ENCODE data around the gene MT1H. TPM values are rescaled to one million over a fixed set of nuclear protein-coding genes. Genes with fewer than 3 reads are reported as not detected.

MT1H gene
- total and polyA plus RNA-seq, 2 of the 13 experiments (the other 11 are each of a cell fraction or from before 2014, with no cell fraction given): 0.60 TPM; not detected in 1

DNA sequence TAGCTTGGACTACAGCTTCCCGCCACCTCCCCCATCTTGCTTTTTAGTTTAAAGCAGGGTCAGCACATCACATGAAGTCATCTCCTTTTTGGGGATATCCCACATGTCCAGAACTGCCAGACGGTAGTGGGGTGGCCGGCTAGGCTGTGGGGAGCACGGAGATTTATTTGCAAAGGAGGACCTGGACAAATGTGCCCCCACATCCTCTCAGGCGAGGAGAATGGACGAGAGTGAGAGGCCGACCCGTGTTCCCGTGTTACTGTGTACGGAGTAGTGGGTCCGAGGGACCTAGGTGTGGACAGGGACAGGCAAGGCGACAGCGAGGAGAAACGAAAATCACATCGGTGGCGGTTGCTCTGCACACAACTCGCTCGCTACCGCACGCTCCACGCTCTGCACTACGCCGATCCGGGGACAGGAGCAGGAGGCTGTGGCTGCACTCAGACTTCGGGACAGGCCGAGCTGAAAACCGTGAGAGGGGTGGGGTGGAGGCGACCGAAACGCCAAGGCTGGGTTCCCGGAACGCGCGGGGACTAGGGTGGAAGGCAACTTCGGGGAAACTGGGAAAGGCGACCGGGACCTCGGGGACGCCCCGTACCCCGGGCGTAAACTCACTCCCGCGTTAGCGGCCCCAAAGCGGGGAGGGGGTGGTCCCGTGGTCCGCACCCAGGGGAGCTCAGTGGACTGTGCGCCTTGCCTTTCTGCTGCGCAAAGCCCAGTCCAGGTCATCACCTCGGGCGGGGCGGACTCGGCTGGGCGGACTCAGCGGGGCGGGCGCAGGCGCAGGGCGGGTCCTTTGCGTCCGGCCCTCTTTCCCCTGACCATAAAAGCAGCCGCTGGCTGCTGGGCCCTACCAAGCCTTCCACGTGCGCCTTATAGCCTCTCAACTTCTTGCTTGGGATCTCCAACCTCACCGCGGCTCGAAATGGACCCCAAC lies 31.5 kb upstream of the MT1H start, which contains the start of gene MT1A (continued):
- TF ChIP-seq, protein P1, sequence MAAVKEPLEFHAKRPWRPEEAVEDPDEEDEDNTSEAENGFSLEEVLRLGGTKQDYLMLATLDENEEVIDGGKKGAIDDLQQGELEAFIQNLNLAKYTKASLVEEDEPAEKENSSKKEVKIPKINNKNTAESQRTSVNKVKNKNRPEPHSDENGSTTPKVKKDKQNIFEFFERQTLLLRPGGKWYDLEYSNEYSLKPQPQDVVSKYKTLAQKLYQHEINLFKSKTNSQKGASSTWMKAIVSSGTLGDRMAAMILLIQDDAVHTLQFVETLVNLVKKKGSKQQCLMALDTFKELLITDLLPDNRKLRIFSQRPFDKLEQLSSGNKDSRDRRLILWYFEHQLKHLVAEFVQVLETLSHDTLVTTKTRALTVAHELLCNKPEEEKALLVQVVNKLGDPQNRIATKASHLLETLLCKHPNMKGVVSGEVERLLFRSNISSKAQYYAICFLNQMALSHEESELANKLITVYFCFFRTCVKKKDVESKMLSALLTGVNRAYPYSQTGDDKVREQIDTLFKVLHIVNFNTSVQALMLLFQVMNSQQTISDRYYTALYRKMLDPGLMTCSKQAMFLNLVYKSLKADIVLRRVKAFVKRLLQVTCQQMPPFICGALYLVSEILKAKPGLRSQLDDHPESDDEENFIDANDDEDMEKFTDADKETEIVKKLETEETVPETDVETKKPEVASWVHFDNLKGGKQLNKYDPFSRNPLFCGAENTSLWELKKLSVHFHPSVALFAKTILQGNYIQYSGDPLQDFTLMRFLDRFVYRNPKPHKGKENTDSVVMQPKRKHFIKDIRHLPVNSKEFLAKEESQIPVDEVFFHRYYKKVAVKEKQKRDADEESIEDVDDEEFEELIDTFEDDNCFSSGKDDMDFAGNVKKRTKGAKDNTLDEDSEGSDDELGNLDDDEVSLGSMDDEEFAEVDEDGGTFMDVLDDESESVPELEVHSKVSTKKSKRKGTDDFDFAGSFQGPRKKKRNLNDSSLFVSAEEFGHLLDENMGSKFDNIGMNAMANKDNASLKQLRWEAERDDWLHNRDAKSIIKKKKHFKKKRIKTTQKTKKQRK (IDR thresholded peaks at IDR 0.05; ENCODE audit: low read length): no peak
- TF ChIP-seq NR2F6 (IDR thresholded peaks at IDR 0.05) (no peak), NR2F6 (CRISPR knock-in tag; IDR thresholded peaks at IDR 0.05) (peak; percentile 77), YEATS2 (CRISPR knock-in tag; IDR thresholded peaks at IDR 0.05; ENCODE audit: borderline replicate concordance) (no peak), DR1 (CRISPR knock-in tag; IDR thresholded peaks at IDR 0.05) (peak; percentile 52; the same call in 1 of the 2 replicates), PAF1 (CRISPR knock-in tag; IDR thresholded peaks at IDR 0.05) (no peak), TAF15 (IDR thresholded peaks at IDR 0.05; ENCODE audit: low read depth, low read length, poor library complexity, severe bottlenecking) (no peak), ZNF441 (CRISPR knock-in tag; IDR thresholded peaks at IDR 0.05; ENCODE audit: borderline replicate concordance) (peak; percentile 31; the same call in 1 of the 2 replicates), FOXA1 (IDR thresholded peaks at IDR 0.05) (no peak), FOXA1 (CRISPR knock-in tag; IDR thresholded peaks at IDR 0.05) (no peak), HIVEP1 (CRISPR knock-in tag; IDR thresholded peaks at IDR 0.05) (0 out of 2 replicates have a peak, but pooled peaks have one; percentile 28), FOSL2 (CRISPR knock-in tag; IDR thresholded peaks at IDR 0.05) (0 out of 2 replicates have a peak, but pooled peaks have one; percentile 17), ZNF33B (CRISPR knock-in tag; IDR thresholded peaks at IDR 0.05) (no peak), KDM5B (CRISPR knock-in tag; IDR thresholded peaks at IDR 0.05; ENCODE audit: borderline replicate concordance) (peak; percentile 62), ZBTB7B (CRISPR knock-in tag; IDR thresholded peaks at IDR 0.05) (peak; percentile 74; the same call in 1 of the 2 replicates)
- TF ChIP-seq, protein P2, sequence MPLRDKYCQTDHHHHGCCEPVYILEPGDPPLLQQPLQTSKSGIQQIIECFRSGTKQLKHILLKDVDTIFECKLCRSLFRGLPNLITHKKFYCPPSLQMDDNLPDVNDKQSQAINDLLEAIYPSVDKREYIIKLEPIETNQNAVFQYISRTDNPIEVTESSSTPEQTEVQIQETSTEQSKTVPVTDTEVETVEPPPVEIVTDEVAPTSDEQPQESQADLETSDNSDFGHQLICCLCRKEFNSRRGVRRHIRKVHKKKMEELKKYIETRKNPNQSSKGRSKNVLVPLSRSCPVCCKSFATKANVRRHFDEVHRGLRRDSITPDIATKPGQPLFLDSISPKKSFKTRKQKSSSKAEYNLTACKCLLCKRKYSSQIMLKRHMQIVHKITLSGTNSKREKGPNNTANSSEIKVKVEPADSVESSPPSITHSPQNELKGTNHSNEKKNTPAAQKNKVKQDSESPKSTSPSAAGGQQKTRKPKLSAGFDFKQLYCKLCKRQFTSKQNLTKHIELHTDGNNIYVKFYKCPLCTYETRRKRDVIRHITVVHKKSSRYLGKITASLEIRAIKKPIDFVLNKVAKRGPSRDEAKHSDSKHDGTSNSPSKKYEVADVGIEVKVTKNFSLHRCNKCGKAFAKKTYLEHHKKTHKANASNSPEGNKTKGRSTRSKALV (CRISPR knock-in tag; IDR thresholded peaks at IDR 0.05): peak; percentile 98
- TF ChIP-seq, protein P3, sequence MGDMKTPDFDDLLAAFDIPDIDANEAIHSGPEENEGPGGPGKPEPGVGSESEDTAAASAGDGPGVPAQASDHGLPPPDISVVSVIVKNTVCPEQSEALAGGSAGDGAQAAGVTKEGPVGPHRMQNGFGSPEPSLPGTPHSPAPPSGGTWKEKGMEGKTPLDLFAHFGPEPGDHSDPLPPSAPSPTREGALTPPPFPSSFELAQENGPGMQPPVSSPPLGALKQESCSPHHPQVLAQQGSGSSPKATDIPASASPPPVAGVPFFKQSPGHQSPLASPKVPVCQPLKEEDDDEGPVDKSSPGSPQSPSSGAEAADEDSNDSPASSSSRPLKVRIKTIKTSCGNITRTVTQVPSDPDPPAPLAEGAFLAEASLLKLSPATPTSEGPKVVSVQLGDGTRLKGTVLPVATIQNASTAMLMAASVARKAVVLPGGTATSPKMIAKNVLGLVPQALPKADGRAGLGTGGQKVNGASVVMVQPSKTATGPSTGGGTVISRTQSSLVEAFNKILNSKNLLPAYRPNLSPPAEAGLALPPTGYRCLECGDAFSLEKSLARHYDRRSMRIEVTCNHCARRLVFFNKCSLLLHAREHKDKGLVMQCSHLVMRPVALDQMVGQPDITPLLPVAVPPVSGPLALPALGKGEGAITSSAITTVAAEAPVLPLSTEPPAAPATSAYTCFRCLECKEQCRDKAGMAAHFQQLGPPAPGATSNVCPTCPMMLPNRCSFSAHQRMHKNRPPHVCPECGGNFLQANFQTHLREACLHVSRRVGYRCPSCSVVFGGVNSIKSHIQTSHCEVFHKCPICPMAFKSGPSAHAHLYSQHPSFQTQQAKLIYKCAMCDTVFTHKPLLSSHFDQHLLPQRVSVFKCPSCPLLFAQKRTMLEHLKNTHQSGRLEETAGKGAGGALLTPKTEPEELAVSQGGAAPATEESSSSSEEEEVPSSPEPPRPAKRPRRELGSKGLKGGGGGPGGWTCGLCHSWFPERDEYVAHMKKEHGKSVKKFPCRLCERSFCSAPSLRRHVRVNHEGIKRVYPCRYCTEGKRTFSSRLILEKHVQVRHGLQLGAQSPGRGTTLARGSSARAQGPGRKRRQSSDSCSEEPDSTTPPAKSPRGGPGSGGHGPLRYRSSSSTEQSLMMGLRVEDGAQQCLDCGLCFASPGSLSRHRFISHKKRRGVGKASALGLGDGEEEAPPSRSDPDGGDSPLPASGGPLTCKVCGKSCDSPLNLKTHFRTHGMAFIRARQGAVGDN (CRISPR knock-in tag; IDR thresholded peaks at IDR 0.05): peak; percentile 77
- TF ChIP-seq, protein P4, sequence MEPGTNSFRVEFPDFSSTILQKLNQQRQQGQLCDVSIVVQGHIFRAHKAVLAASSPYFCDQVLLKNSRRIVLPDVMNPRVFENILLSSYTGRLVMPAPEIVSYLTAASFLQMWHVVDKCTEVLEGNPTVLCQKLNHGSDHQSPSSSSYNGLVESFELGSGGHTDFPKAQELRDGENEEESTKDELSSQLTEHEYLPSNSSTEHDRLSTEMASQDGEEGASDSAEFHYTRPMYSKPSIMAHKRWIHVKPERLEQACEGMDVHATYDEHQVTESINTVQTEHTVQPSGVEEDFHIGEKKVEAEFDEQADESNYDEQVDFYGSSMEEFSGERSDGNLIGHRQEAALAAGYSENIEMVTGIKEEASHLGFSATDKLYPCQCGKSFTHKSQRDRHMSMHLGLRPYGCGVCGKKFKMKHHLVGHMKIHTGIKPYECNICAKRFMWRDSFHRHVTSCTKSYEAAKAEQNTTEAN (CRISPR knock-in tag; conservative IDR thresholded peaks at IDR 0.05): 0 out of 2 replicates have a peak, but pooled peaks have one; percentile 21

Data from HepG2 (cell line).